Stimulated activated CD4-positive, alpha-beta T cell treated with anti-CD3 and anti-CD28 coated beads, Interleukin-12 subunit alpha, Interleukin-12 subunit beta, amount 100 ng/mL, for 24 hours (primary cell): Measurements from ENCODE around the gene COA5.

ENCODE experiments used
- DNase-seq, 2 experiments: peaks; one replicate each; pipeline ENCODE4 v3.0.0-alpha.2; 2020; ENCODE audit warnings: low read depth in 2 of 2

The COA5 gene

DNA sequence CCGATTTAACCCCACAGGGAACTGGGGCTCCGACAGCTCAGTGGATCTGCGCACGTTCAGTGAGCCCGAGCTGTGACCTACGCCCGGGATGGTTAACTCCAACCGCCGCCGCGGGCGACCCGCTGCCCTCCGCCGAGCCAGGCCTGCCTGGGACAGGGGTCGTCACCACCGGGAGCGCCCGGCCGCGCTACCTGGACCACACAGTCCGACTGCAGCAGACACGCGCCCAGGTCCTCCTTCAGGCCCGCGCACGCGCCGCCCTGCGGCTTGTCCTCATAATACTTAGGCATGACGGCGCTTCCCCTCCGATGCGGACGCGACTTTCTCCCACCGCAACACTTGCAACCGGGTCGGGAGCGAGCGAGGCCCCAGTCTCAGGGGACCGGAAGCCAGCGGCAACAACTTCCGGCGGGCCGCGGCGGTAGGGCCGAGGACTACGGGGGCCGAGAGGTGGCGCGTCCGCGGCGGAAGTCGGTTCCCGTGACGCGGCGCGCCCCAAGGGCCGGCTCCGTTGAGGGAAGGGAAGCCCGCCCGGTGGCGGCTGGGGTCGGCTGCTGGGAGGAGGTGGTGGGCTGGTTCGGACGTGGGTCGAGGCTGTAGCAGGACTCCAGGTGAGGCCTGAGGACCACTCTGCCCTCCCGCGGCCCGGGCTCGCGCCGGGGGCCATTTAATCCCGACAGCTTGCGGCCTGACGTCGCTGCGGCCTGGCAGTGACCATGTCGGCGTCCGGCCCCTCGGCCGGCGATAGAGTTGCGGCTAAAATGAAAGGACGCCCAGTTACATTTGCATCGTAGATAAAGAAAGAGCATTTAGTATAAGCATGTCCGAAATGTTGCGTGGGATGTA is at the start of gene COA5, which contains the start of gene UNC50:
Gene COA5 (minus strand): TSS at position 397 of the 846 bp plus-strand sequence. CDS start 107 bp downstream, at position 290.
Gene UNC50 (plus strand): TSS at position 474 of the 846 bp plus-strand sequence. CDS start 1,171 bp downstream, outside the sequence.
- DNase-seq, result peak; percentile 85

GRCh38 chr2:98656800-98657199 is 48.5 kb upstream of the COA5 start:
- DNase-seq, result no peak

DNA sequence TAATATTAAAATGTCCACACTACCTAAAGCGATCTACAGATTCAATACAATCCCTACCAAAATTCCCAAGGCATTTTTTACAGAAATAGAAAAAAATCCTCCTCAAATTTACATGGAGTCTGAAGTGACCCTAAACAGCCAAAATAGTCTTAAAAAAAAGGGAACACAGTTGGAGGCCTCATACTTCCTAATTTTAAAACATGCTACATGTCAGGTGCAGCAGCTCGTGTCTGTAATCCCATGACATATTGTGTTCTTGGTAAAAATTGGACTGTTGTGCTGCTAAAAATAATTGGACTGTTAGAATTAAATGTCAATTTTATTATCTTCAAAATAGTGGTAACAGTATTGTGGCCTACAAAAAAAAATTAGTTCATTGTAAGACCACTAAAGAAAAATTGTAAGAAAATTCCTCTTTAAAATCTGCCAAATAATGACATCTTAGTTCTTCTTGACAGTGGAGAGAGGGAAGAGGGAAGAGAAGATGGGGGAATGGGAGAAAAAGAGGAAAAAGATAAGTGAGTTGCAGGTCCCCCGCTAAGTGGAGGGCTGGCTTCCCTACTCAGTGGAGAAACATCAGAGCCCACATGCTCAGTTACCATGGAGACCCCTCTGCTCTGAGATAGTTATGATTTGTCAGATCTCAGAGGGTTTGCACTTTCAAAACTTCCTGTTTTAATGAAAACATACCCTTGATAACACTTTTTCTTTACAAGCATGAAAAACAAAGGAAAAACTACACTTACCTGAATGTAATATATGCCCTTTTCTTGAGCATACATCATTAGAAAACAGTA is 46.6 kb upstream of the COA5 start:
- DNase-seq, result no peak

DNA sequence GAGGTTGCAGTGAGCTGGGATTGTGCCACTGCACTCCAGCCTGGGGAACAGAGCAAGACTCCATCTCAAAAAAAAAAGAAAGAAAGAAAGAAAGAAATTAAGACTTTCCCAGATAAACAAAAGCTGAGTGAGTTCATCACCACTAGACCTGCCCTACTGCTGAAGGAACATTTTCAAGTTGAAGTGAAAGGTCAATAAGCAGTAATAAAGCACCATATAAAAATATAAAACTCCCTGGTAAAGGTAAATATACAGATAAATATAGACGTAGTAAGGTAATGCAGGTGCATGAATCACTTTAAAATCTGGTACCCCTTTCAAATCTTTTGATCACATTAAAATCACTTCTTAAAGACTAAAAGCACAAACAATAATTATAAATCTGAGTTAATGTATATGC is 42.7 kb upstream of the COA5 start:
- no peak for DNase-seq

DNA sequence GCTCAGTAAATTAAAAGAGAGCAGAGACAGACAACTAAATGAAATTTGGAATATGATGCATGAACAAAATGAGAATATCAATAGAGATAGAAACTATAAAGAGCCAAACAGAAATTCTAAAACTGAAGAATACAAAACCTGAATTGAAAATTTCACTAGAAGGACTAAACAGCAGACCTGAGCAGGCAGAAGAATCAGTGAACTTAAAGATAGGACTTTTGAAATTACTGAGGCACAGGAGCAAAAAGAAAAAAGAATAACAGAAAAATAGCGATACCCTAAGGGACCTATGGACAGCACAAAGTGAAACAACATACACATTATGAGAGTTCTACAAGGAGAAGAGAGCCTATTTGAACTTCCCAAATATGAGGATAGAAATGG is 41.7 kb upstream of the COA5 start:
- no peak for DNase-seq

GRCh38 chr2:98649135-98649991 is 41.1 kb upstream of the COA5 start:
- peak; percentile 58 to 70 for DNase-seq

DNA sequence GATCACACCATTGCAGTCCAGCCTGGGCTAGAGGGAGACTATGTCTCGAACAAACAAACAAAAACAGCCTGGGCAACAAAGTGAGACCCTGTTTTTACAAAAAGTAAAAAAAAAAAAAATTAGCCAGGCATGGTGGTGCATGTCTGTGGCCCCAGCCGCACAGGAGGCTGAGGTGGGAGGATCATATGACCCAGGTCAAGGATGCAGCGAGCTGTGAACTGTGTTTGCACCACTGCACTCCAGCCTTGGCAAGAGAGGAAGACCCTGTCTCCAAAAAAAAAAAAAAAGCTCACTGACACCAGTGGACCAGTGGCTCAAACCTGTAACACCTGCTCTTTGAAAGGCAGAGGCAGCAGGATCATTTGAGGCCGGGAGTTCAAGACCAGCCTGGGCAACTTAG is 40.1 kb upstream of the COA5 start:
- DNase-seq, result no peak

- DNase-seq, result no peak
These were observed 39.3 kb upstream of the COA5 start for GRCh38 chr2:98647636-98648035.

- no peak for DNase-seq
These were observed 35.3 kb upstream of the COA5 start for GRCh38 chr2:98643496-98644100.

GRCh38 chr2:98637401-98638147 is 29.3 kb upstream of the COA5 start:
- peak; percentile 17 to 22 for DNase-seq

- DNase-seq, result peak; percentile 17 to 23
These were observed 26.2 kb upstream of the COA5 start for GRCh38 chr2:98634406-98635092.

GRCh38 chr2:98632351-98632750 is 24.0 kb upstream of the COA5 start:
- no peak for DNase-seq

- no peak for DNase-seq
These were observed 15.3 kb upstream of the COA5 start for GRCh38 chr2:98623657-98624056.

DNA sequence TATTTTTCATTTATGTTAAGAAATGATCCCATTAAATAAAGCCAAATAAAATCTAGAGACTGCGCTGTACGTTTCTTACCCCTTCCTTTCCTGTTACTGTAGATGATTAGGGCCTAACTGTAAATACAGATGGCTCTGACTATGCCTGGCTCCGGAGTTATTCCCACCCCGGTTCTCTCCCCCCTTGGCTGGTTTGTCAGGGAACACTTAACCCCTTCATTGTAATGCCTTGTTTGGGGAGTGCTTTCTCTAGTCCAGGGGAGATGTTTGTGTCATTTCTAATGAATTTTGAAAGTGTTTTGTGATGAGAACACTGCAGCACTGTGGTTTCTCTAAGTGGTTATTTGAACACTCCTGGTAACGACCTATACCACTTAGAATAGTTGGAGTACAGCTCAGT is 8.8 kb upstream of the COA5 start:
- no peak for DNase-seq

- DNase-seq, result no peak
These were observed 7.2 kb upstream of the COA5 start for GRCh38 chr2:98615481-98615880.

- no peak for DNase-seq
These were observed 5.9 kb upstream of the COA5 start for GRCh38 chr2:98614024-98614739.

GRCh38 chr2:98608962-98609604 is 771 bp upstream of the COA5 start:
- no peak for DNase-seq

- DNase-seq, result no peak
These were observed 584 bp downstream of the COA5 start for GRCh38 chr2:98607741-98608115.

- DNase-seq, result no peak
These were observed 1.2 kb downstream of the COA5 start for GRCh38 chr2:98607104-98607503.
